Measurements from ENCODE around the gene DMBX1. TPM values are rescaled to one million over a fixed set of nuclear protein-coding genes. Genes with fewer than 3 reads are reported as not detected.

Gene DMBX1
- total RNA-seq, 3 donors from 2014 or later = not detected

DNA sequence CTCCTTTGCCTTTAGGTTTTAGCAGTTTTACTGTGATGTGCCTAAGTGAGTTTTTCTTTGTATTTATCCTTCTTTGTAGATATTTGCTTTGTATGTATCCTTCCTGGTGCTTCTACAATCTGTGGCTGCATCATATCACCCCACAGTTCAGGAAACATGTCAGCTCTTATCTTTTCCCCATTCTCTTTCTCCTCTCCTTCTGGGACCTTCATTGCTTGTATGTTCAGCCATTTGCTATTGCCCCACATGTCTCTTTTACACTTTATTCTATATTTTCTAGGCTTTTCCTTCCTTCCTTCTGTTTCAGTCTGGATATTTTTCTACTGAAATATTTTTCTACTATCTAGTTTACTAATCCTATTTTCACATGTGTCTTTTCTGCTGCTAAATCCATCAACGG is 46.9 kb downstream of the DMBX1 start:
- TF ChIP-seq POLR2AphosphoS5 (IDR thresholded peaks at IDR 0.05) (no peak), POLR2A (IDR thresholded peaks at IDR 0.05) (no peak)
- TF ChIP-seq, protein P1, sequence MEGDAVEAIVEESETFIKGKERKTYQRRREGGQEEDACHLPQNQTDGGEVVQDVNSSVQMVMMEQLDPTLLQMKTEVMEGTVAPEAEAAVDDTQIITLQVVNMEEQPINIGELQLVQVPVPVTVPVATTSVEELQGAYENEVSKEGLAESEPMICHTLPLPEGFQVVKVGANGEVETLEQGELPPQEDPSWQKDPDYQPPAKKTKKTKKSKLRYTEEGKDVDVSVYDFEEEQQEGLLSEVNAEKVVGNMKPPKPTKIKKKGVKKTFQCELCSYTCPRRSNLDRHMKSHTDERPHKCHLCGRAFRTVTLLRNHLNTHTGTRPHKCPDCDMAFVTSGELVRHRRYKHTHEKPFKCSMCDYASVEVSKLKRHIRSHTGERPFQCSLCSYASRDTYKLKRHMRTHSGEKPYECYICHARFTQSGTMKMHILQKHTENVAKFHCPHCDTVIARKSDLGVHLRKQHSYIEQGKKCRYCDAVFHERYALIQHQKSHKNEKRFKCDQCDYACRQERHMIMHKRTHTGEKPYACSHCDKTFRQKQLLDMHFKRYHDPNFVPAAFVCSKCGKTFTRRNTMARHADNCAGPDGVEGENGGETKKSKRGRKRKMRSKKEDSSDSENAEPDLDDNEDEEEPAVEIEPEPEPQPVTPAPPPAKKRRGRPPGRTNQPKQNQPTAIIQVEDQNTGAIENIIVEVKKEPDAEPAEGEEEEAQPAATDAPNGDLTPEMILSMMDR (IDR thresholded peaks at IDR 0.05) = no peak
- DNase-seq (ENCODE audit: low spot score in 2 of 2) = no peak
- intact Hi-C loops (cut with DNase I; ENCODE audit: low total_unique reads) = no loop called here
- H3K36me3 ChIP-seq = no peaks in the 10 kb centered on the region
- no peaks in the 10 kb centered on the region for H3K4me1 ChIP-seq
- no peaks in the 10 kb centered on the region for H3K9me3 ChIP-seq
- H3K27me3 ChIP-seq = peaks cover 0 to 22% of the 10 kb centered on the region in 2 donors
- H3K4me3 ChIP-seq = no peak overlapping the region
- H3K27ac ChIP-seq = no peak overlapping the region

DNA sequence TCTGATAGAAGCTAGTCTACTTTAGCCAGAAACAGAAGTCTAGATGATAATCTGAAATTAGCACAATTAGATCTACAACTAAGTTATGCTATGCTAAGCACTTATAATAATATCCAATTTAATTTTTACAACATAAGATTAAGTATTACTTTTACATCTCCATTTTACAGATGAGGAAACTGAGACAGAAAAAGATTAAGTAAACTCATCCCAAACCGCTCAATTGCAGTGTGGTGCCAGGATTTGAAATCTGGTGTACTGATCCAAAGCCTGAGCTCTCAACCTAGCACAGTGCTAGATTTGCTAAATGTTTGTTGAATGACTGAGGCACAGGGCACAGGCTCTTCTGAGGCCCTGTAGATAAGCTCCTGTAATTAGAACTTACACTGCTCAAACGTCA is 48.0 kb downstream of the DMBX1 start:
- TF ChIP-seq, protein P1 (IDR thresholded peaks at IDR 0.05) = no peak
- TF ChIP-seq POLR2AphosphoS5 (IDR thresholded peaks at IDR 0.05) = no peak
- TF ChIP-seq POLR2A (IDR thresholded peaks at IDR 0.05) = no peak
- Histone ChIP-seq H3K9me3 (no peaks in the 10 kb centered on the region), H3K4me1 (no peaks in the 10 kb centered on the region), H3K36me3 (no peaks in the 10 kb centered on the region), H3K27ac (no peak overlapping the region), H3K4me3 (no peak overlapping the region), H3K27me3 (peaks cover 0 to 22% of the 10 kb centered on the region in 2 donors)
- DNase-seq (ENCODE audit: low spot score in 2 of 2) = no peak
- intact Hi-C loops (cut with DNase I; ENCODE audit: low total_unique reads) = no loop called here

DNA sequence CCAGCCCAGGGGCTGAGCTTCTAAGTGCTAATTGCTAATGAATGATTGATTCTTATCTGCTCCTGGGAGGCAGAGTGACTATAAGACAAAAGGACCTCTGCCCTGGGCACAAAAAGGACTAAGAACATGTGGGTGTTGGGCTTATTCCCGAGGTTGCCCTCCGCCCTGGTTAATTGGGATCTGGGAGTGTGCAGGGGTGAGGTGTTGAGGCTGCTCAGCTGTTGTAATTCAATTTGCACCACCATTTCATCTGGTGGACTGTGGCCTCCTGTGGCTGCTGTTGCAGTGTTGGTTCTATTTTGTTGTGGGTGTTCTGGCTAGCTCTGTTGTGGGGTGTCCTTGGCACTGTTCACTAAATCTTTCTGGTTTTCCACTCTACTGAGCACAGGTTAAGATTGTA is 48.5 kb downstream of the DMBX1 start:
- no peaks in the 10 kb centered on the region for H3K9me3 ChIP-seq
- no peak overlapping the region for H3K27ac ChIP-seq
- intact Hi-C loops (cut with DNase I; ENCODE audit: low total_unique reads) = no loop called here
- DNase-seq (ENCODE audit: low spot score in 2 of 2) = no peak
- no peaks in the 10 kb centered on the region for H3K36me3 ChIP-seq
- H3K4me3 ChIP-seq = no peak overlapping the region
- TF ChIP-seq POLR2A (IDR thresholded peaks at IDR 0.05) (no peak), POLR2AphosphoS5 (IDR thresholded peaks at IDR 0.05) (no peak)
- TF ChIP-seq, protein P1 (IDR thresholded peaks at IDR 0.05) = no peak
- H3K4me1 ChIP-seq = no peaks in the 10 kb centered on the region
- H3K27me3 ChIP-seq = peaks cover 0 to 22% of the 10 kb centered on the region in 2 donors

Other genes starting within 250 kb of the DMBX1 start
- 1 to 10 TPM in 2 of 3 donors, not detected in 1; 1.8 to 4.9 TPM for gene RAD54L, start 242.1 kb upstream of the DMBX1 start, total RNA-seq
- gene LRRC41, start 186.2 kb upstream of the DMBX1 start, total RNA-seq = 10 to 100 TPM; 60.0 to 85.5 (median 69.2) TPM
- gene UQCRH, start 186.1 kb upstream of the DMBX1 start, total RNA-seq = 100 to 1,000 TPM; 300 to 334 (median 301) TPM
- gene NSUN4, start 149.0 kb upstream of the DMBX1 start, total RNA-seq = 10 to 100 TPM; 17.1 to 26.8 (median 22.9) TPM
- 10 to 100 TPM; 18.1 to 58.7 (median 38.3) TPM for gene FAAH, start 95.5 kb upstream of the DMBX1 start, total RNA-seq
- gene KNCN, start 61.8 kb downstream of the DMBX1 start, total RNA-seq = not detected
- gene MKNK1, start 114.4 kb downstream of the DMBX1 start, total RNA-seq = 10 to 100 TPM; 34.7 to 51.5 (median 47.2) TPM
- 10 to 100 TPM; 10.5 to 14.5 (median 14.1) TPM for gene MOB3C, start 127.0 kb downstream of the DMBX1 start, total RNA-seq
- gene ATPAF1, start 178.5 kb downstream of the DMBX1 start, total RNA-seq = 10 to 100 TPM; 42.3 to 68.8 (median 44.8) TPM
- gene TEX38, start 182.0 kb downstream of the DMBX1 start, total RNA-seq = not detected
- 100 to 1,000 TPM in 2 of 3 donors, 10 to 100 TPM in 1; 92.8 to 128 (median 106) TPM for gene EFCAB14, start 229.3 kb downstream of the DMBX1 start, total RNA-seq